ENCODE measurements around the gene ATP9B. TPM values are rescaled to one million over a fixed set of nuclear protein-coding genes. Genes with fewer than 3 reads are reported as not detected.
"Not testable (repeated sequence)": the region's sequence is repeated elsewhere in the genome, so short reads cannot be mapped to it uniquely, and the experiment has no call there.

Gene ATP9B
- total RNA-seq, 1 donor = 45.2 TPM

DNA sequence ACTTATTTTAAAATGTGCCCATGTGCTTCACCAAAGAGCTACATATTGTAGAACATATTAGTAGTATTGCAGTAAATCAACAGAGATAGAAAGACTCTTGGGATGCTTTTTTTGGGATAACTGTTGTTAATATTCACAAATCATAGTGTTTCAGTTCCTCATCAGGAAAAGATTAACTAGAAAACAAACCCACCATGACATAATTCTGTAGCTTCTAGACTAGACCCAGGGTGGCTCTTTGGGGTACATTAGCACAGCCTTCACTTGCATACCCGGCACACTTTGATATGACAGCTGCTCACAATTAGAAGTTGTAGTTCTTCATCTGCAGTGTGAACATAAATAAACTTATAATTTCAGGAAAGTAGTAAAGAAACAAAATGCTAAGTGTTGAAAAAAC, 154.2 kb downstream of the ATP9B start:
- DNase-seq (ENCODE audit: low read depth in 2 of 3, low spot score in 2 of 3) = no peak

DNA sequence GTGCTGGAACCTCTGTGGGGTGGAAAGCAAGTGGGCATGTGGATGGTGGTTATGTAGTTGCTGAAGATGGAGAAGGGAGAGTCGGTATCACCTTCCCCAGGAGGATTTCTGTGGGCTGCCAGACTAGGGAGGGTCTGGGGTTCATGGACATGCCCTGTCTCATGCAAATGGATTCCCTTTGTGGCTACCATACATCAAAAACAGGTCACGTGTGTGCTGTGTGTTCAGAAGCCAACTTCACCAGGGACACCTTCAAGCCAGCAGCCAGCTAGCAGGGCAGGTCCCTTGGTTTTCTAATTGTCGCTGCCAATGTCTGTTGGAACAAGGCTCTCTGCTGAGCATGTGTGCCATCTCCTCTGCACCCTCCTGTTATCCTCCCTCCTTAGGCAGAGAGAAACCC, 155.2 kb downstream of the ATP9B start:
- no peak for DNase-seq (ENCODE audit: low read depth in 2 of 3, low spot score in 2 of 3)

DNA sequence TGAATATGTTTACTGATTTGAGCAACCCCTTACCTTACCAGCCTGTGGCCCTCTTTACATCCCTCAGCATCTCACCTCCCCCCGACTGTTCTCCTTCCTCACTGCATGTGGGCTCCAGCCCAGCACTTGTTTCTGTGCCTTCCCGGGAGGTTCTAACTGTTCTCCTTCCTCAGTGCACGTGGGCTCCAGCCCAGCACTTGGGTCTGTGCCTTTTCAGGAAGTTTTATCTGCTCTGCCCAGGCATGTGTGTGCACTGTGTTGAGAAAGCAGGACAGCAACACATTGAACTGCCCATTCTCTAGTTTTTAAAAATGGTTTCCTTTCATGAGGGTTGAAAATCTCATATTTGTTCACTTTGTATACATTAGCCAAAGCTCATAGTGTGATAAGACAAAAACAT, 158.4 kb downstream of the ATP9B start:
- DNase-seq (ENCODE audit: low read depth in 2 of 3, low spot score in 2 of 3) = peak in 1 of 3 donors; percentile 26

DNA sequence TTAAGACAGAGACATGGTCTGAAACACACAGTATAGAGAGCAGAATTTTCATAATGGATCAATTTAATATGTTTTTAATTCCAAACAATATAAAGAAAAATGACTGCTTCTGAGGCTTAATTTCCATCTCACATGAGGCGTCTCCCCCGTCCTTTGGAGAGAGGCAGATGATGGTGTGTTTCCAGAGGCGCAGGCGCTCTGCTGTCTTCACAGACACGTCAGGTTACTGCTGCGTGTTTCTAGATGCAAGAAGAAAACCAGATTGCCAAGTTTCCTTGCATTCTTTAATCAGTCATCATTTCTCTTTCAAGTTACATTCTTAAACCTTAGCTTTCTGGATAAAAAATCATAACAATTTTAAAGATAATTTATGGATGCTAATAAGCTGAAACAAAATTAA, 160.2 kb downstream of the ATP9B start:
- no peak for DNase-seq (ENCODE audit: low read depth in 2 of 3, low spot score in 2 of 3)

GRCh38 chr18:79234438-79234837, 165.2 kb downstream of the ATP9B start:
- DNase-seq (ENCODE audit: low read depth in 2 of 3, low spot score in 2 of 3) = no peak

DNA sequence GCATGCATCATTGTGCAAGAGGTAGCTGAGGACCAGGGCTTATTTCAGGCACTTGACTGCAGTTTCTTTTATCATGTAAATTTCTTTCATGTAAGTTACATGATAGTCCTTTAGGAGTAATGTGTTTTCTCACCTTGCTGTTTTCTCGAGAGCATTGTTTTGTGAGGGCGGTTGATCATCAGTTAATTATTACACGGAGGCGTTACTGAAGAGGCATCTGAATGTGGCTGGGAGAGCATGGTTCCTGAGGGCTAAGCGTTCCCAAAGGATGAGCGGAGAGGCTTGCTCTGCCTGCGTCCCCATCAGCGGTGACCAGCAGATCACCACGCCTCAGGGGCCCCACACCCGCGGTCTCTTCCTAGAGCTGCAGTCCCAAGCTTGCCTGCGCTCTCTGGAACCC, 170.4 kb downstream of the ATP9B start:
- DNase-seq (ENCODE audit: low read depth in 2 of 3, low spot score in 2 of 3) = no peak

DNA sequence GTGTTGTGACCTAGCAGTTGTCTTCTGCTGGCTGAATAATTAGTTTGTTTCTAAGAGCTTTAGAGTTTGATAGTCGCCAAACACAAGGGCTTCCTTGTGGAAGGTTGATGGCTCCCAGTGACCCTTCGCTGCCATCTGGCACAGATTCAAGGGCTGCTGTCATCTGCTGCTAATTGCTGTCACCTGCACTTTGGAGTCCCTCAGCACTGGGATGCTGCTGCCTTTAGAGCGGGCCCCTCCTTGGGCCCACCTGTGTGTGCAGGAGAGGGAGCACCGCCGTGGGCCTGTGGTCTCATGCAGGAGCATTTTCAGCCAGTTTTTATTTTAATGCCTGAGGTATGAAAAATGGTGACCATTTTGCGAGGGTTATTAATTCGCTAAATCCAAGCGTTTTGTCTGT, 172.6 kb downstream of the ATP9B start:
- DNase-seq (ENCODE audit: low read depth in 2 of 3, low spot score in 2 of 3) = no peak

DNA sequence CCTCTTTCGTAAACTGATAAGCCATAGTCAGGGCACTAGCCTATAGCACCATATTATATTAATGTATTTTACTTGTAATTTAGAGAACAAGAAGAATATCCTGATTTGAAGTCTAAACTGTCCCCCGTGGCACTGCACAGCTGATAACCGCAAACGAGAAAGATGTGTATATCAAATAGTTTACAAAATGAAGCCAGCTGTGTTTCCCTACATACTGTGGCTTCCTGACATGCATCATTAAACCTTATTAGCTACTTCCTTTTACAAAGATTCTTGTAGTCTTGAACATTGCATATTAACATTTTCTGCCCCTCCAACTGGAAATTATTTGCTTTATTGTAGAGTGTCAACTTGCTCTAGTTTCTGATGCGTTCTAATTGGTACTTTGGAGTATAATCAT, 173.1 kb downstream of the ATP9B start:
- no peak for DNase-seq (ENCODE audit: low read depth in 2 of 3, low spot score in 2 of 3)

- peak in 2 of 3 donors; percentile 6 to 20 for DNase-seq (ENCODE audit: low read depth in 2 of 3, low spot score in 2 of 3)
Observed at GRCh38 chr18:79245517-79246001, 176.4 kb downstream of the ATP9B start.

DNA sequence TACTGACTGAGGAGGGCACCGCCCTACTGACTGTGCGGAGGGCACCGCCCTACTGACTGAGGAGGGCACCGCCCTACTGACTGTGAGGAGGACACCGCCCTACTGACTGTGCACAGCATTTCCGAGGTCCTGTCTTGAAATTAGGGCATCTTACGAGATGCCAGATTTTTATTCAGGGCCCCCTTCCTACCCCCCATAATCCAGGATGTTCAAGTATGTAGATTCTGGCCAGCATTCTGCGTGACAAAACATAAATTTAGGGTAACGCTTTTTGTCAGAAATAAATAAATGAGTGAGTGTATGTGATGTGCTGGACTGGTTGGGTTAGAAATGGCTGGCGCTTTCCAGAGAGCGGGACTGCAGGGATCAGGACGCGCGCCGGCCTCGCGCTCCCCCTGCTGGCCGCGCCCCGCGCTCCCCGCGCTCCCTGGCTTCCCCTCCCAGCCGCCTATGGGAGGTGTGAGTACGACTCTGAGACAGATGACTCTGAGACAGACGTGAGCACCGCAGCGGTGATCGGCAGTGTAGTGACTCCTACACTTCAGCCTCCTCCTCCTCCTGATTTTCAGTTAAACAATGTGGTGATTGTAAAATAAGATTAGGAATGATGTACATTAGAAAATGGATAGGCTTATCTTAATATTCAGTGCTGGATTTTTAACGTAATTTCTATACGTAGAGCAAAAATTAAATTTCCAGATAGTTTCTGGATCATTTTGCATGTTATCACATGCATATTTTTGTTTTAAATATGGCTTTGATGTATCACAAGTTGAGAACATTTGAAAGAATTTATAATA, 177.3 kb downstream of the ATP9B start:
- peak; percentile 31 to 70 (median 68) for DNase-seq (ENCODE audit: low read depth in 2 of 3, low spot score in 2 of 3)

GRCh38 chr18:79248495-79249060, 179.4 kb downstream of the ATP9B start:
- no peak for DNase-seq (ENCODE audit: low read depth in 2 of 3, low spot score in 2 of 3)

GRCh38 chr18:79250301-79250981, 181.2 kb downstream of the ATP9B start:
- no peak for DNase-seq (ENCODE audit: low read depth in 2 of 3, low spot score in 2 of 3)

- no peak for DNase-seq (ENCODE audit: low read depth in 2 of 3, low spot score in 2 of 3)
Observed at GRCh38 chr18:79251021-79251420, 181.8 kb downstream of the ATP9B start.

DNA sequence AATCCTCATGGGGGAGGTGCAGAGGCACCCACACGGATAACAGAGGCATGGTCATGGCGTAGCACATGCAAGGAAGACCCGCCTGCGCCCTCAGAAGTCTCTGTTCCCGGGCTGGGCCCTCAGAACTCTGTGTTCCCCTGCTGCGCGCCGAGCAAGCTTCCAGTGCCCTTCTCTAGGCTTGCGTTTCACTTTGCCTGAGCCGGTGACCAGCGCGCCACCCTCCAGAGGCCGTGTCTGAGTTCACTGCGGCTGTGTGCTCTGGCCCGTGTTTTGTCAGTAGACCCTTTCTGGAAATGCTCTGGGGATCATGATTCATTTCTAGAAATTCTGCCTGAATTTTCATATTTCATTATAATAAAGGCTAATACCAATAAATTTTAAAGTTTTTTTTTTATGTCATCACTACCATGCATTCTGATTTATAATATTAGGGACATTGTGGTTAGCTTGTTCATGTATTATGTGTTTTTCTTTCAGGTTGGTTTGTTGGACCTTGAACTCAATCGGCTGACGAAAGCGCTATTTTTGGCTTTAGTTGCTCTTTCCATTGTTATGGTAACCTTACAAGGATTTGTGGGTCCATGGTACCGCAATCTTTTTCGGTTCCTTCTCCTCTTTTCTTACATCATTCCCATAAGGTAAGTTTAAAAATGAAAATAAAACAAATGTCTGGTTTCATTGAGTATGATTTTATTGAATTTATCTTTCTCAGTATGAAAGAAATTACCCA, 183.9 kb downstream of the ATP9B start:
- no peak for DNase-seq (ENCODE audit: low read depth in 2 of 3, low spot score in 2 of 3)

GRCh38 chr18:79257480-79257879, 188.3 kb downstream of the ATP9B start:
- no peak for DNase-seq (ENCODE audit: low read depth in 2 of 3, low spot score in 2 of 3)

- no peak for DNase-seq (ENCODE audit: low read depth in 2 of 3, low spot score in 2 of 3)
Observed at GRCh38 chr18:79258447-79258846, 189.3 kb downstream of the ATP9B start.

DNA sequence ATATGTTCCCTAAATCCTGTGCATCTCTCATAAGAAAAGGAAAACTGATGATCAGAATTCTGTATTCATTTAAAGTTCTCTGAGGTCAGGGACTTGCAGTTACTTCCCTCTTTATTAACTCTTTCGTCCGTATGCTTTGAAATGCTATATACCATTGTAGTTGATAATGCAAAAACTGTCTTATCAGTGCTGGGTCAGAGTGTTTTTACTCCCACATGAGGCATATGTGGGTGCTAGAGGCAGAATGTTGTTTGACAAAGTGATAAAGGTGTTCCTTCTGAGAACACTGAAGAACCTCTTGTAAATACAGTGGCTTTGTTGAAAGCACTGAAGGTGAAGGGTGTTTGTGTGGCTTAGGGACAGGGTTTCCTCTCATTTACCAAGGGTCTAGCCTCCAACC, 190.0 kb downstream of the ATP9B start:
- DNase-seq (ENCODE audit: low read depth in 2 of 3, low spot score in 2 of 3) = no peak

DNA sequence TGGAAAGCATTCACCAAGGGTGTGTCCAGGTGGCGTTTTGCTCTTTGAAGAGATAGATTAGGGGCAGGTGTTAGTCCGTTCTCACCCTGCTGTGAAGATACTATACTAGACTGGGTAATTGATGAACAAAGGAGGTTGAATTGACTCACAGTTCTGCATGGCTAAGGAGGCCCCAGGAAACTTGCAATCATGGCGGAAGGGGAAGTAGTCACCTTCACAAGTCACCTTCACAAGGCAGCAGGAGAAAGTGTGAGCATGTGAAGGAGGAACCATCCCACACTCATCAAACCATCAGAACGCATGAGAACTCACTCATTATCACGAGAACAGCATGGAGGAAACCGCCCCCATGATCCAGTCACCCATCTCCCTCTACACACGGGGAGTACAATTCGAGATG, 190.8 kb downstream of the ATP9B start:
- no peak for DNase-seq (ENCODE audit: low read depth in 2 of 3, low spot score in 2 of 3)

DNA sequence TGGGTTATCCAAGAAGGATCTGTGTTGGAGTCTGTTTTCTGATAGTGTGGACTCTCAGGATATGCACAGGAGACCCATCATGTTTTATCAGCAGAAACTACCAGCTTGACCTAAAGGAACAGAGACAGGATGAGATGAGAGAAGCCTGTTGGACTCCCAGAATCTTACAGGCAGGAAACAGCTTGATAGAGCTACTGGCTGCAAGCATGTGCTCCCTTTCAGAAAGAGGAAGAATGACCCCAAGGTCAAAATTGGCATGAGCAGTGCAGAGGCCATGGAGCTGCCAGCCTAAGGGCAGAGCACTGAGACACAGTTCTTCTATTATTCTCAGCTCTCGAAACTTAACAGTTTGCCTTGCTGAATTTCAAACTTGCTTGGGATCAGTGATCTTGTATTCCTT, 191.3 kb downstream of the ATP9B start:
- DNase-seq (ENCODE audit: low read depth in 2 of 3, low spot score in 2 of 3) = peak in 2 of 3 donors; percentile 22 to 67

DNA sequence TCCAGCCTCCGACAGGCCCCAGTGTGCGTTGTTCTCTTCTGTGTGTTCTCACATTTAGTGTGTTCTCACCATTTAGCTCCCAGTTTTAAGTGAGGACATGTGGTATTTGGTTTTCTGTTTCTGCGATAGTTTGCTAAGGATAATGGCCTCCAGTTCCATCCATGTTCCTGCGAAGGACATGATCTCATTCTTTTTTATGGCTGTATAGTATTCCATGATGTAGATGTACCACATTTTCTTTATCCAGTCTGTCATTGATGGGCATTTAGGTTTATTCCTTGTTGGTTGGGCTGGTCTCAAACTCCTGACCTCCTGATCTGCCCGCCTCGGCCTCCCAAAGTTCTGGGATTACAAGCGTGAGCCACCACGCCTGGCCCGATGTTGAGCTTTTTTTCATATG, 195.9 kb downstream of the ATP9B start:
- DNase-seq (ENCODE audit: low read depth in 2 of 3, low spot score in 2 of 3) = not testable (repeated sequence)

GRCh38 chr18:79271812-79272211, 202.6 kb downstream of the ATP9B start:
- DNase-seq (ENCODE audit: low read depth in 2 of 3, low spot score in 2 of 3) = not testable (repeated sequence)
